Fibroblast of lung (primary cell): ENCODE results near the gene MYH3.

Source experiments
- CTCF ChIP-seq, 2 donors: IDR thresholded peaks in 1 of 2; conservative IDR thresholded peaks in 1 of 2; 1 replicate in 1 of 2; 2 replicates in 1 of 2; pipeline ENCODE4 v1.5.1; 2011 to 2012; ENCODE audit warnings: low read length in 2 of 2, control low read depth in 1 of 2, inconsistent platforms in 1 of 2, low read depth in 1 of 2, mild to moderate bottlenecking in 1 of 2
- EZH2 ChIP-seq: IDR thresholded peaks from 2 replicates; pipeline ENCODE4 v1.5.1; 2012; ENCODE audit warnings: low read length, control low read depth, mild to moderate bottlenecking; ENCODE audit errors: missing control alignments

GRCh38 chr17:10623737-10624338, 33.3 kb downstream of the MYH3 start:
- TF ChIP-seq EZH2 (no peak), CTCF (conservative IDR thresholded peaks at IDR 0.05 in 1 of 2, IDR thresholded peaks at IDR 0.05 in 1 of 2; ENCODE audit: low read depth in 1 of 2, low read length in 2 of 2) (no peak)
